Measurements from ENCODE around the gene SH3TC1. TPM values are rescaled to one million over a fixed set of nuclear protein-coding genes. Genes with fewer than 3 reads are reported as not detected.

The SH3TC1 gene
- total RNA-seq, 1 donor from 2014 or later = 82.8 TPM

- no peak for DNase-seq (ENCODE audit: low read depth in 2 of 2)
Observed at GRCh38 chr4:8198206-8198905, 734 bp upstream of the SH3TC1 start.

- DNase-seq (ENCODE audit: low read depth in 2 of 2) = peak in 1 of 2 donors; percentile 67
Observed at GRCh38 chr4:8199594-8200301, 658 bp downstream of the SH3TC1 start.

GRCh38 chr4:8200302-8200975 is 1.3 kb downstream of the SH3TC1 start:
- peak in 1 of 2 donors; percentile 77 for DNase-seq (ENCODE audit: low read depth in 2 of 2)

GRCh38 chr4:8201321-8201781 is 2.3 kb downstream of the SH3TC1 start:
- peak in 1 of 2 donors; percentile 49 for DNase-seq (ENCODE audit: low read depth in 2 of 2)

GRCh38 chr4:8202108-8203051 is 3.3 kb downstream of the SH3TC1 start:
- no peak for DNase-seq (ENCODE audit: low read depth in 2 of 2)

GRCh38 chr4:8203052-8203401 is 3.9 kb downstream of the SH3TC1 start:
- no peak for DNase-seq (ENCODE audit: low read depth in 2 of 2)

GRCh38 chr4:8203817-8204216 is 4.7 kb downstream of the SH3TC1 start:
- no peak for DNase-seq (ENCODE audit: low read depth in 2 of 2)

- no peak for DNase-seq (ENCODE audit: low read depth in 2 of 2)
Observed at GRCh38 chr4:8204576-8205227, 5.6 kb downstream of the SH3TC1 start.

GRCh38 chr4:8205241-8205707 is 6.2 kb downstream of the SH3TC1 start:
- DNase-seq (ENCODE audit: low read depth in 2 of 2) = peak in 1 of 2 donors; percentile 45

GRCh38 chr4:8205749-8206611 is 6.9 kb downstream of the SH3TC1 start:
- DNase-seq (ENCODE audit: low read depth in 2 of 2) = no peak

- DNase-seq (ENCODE audit: low read depth in 2 of 2) = no peak
Observed at GRCh38 chr4:8207314-8207713, 8.2 kb downstream of the SH3TC1 start.

- no peak for DNase-seq (ENCODE audit: low read depth in 2 of 2)
Observed at GRCh38 chr4:8208565-8208964, 9.5 kb downstream of the SH3TC1 start.

- DNase-seq (ENCODE audit: low read depth in 2 of 2) = no peak
Observed at GRCh38 chr4:8209181-8209874, 10.2 kb downstream of the SH3TC1 start.

GRCh38 chr4:8210010-8210409 is 10.9 kb downstream of the SH3TC1 start:
- DNase-seq (ENCODE audit: low read depth in 2 of 2) = no peak

GRCh38 chr4:8210616-8211015 is 11.5 kb downstream of the SH3TC1 start:
- DNase-seq (ENCODE audit: low read depth in 2 of 2) = no peak

GRCh38 chr4:8211251-8211650 is 12.2 kb downstream of the SH3TC1 start:
- no peak for DNase-seq (ENCODE audit: low read depth in 2 of 2)

- DNase-seq (ENCODE audit: low read depth in 2 of 2) = no peak
Observed at GRCh38 chr4:8211737-8212581, 12.9 kb downstream of the SH3TC1 start.

- DNase-seq (ENCODE audit: low read depth in 2 of 2) = no peak
Observed at GRCh38 chr4:8212622-8213021, 13.5 kb downstream of the SH3TC1 start.

Data from dermis microvascular lymphatic vessel endothelial cell (primary cell).